BLaER1 (cell line): ENCODE measurements around the gene BCL2L1.

Experiments
- H3K27ac ChIP-seq: shearing (Covaris generic); formaldehyde crosslinking; 2 replicates; pipeline ENCODE4 v1.8.1; 2022
- H3K27me3 ChIP-seq: shearing (Covaris generic); formaldehyde crosslinking; 2 replicates; pipeline ENCODE4 v1.8.1; 2022
- H3K36me3 ChIP-seq: shearing (Covaris generic); formaldehyde crosslinking; 2 replicates; pipeline ENCODE4 v1.8.1; 2022
- H3K4me1 ChIP-seq: shearing (Covaris generic); formaldehyde crosslinking; 2 replicates; pipeline ENCODE4 v1.8.1; 2022
- H3K4me2 ChIP-seq: shearing (Covaris generic); formaldehyde crosslinking; 2 replicates; pipeline ENCODE4 v1.8.1; 2022
- H3K4me3 ChIP-seq: shearing (Covaris generic); formaldehyde crosslinking; 2 replicates; pipeline ENCODE4 v1.8.1; 2022
- H3K9ac ChIP-seq: shearing (Covaris generic); formaldehyde crosslinking; 2 replicates; pipeline ENCODE4 v1.8.1; 2022
- H3K9me3 ChIP-seq: shearing (Covaris generic); formaldehyde crosslinking; 2 replicates; pipeline ENCODE4 v1.8.1; 2022
- H4K20me1 ChIP-seq: shearing (Covaris generic); formaldehyde crosslinking; 2 replicates; pipeline ENCODE4 v1.8.1; 2022
- Cebpa-rat ChIP-seq: shearing (Covaris generic); IDR thresholded peaks from 2 replicates; pipeline ENCODE4 v1.8.1; 2022

BCL2L1 gene

DNA sequence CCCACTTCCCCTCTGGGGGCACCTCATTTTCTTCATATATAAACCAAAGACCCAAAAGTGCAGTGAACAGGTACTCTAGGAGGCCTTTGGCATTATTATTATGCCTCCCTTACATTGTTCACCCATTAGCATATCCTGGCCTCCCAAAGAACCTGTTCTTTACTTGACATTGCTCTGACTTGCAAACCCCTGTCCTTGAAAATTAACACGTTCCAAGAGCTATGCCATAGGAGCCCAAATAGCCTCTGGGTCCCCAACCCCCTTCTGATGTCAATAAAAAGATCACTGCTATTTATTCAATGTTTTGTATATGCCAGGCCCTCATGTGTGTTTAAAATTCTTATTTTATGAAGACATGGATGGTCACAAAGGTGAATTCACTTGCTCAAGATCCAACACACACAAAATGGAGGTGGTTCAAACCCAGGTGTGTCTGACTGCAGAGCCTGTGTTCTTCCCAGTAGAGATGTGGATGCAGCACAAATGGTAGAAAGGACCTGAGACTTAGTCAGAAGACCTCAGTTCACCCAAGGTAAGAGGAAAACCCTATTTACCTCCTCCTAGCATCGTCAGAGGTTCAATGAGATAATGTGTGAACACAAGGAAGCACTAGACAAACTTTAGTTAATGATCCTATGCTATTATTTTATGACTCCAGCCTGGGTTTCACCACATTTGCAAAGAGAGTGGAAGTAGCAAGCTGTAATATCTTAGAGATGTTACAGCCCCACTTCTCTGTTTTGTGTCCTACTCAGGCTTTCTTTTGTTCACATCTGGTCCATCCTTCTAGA lies 36.6 kb downstream of the BCL2L1 start:
- Histone ChIP-seq H3K9ac (peak overlapping the region; percentile 85), H3K36me3 (peaks cover 48% of the 10 kb centered on the region), H3K4me3 (peak overlapping the region; percentile 9), H3K9me3 (no peaks in the 10 kb centered on the region), H3K4me2 (peak overlapping the region; percentile 97), H3K4me1 (peaks cover 88% of the 10 kb centered on the region), H4K20me1 (no peaks in the 10 kb centered on the region), H3K27ac (peak overlapping the region; percentile 97), H3K27me3 (no peaks in the 10 kb centered on the region)
- TF ChIP-seq Cebpa-rat, result no peak

DNA sequence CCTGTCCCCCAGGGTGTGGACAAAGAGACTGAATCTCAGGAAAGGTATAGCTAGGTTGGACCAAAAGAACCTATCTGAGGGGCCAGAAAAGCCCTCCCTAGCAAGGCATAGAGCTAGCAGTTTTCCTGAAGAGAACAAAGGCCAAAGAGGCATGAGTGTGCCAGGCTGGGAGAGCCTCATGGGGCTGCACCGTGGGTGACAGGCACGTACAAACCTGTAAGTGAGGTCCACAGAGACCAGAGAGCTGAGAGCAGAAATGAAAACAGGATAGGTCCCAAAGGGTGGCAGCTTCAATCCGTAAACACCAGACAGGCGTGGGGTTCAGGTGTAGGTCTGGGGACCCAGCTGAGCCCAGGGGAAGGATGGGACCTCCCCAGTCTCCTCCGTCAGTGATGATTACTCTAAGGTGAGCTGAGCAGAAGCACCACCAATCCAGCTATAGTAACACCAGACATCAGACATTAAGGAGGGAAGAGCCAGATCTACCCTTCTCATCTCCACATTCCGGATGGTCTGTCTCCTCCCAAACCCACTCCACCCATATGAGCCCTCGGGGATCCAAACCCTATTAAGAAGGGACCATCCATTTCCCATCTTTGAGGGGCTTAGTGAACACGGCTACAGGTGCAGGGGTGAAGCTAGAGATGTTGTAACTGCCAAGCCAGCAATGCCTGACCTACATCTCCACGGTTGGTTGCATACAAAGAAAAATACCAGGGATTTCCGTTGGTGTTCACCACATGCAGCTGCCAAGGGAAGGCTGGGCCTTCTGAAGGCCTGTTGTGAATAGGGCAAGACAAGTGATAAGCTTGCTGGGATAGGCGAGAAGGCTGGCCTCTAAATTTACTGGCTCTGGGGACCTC lies 38.3 kb downstream of the BCL2L1 start:
- Histone ChIP-seq H3K27me3 (no peaks in the 10 kb centered on the region), H3K4me3 (peak overlapping the region; percentile 62), H3K4me2 (peak overlapping the region; percentile 97), H4K20me1 (no peaks in the 10 kb centered on the region), H3K27ac (peak overlapping the region; percentile 97), H3K9ac (peak overlapping the region; percentile 85), H3K9me3 (no peaks in the 10 kb centered on the region), H3K4me1 (peaks cover 91% of the 10 kb centered on the region), H3K36me3 (peaks cover 47% of the 10 kb centered on the region)
- TF ChIP-seq Cebpa-rat, result peak; percentile 87

DNA sequence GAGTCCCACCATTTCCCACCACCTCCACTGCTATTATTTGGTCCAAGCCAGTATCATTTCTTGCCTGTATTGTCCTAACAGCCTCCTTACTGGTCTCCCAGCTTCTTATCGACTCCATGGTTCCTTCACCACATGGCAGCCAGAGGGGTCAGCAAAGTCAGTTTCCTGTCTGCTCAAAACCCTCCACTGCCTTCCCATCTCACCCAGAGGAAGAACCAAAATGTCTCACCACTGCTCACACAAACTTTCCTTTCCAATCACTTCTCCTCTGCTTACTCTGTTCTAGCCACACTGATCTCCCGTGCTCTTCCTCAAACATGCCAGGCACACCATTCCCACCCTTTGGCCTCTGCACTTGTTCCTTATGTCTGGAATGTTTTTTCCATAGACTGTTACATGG lies 39.7 kb downstream of the BCL2L1 start:
- Histone ChIP-seq H3K4me2 (peak overlapping the region; percentile 97), H3K36me3 (peaks cover 48% of the 10 kb centered on the region), H3K27me3 (no peaks in the 10 kb centered on the region), H3K9me3 (no peaks in the 10 kb centered on the region), H4K20me1 (no peaks in the 10 kb centered on the region), H3K27ac (peak overlapping the region; percentile 97), H3K4me1 (peaks cover 93% of the 10 kb centered on the region), H3K4me3 (peak overlapping the region; percentile 62), H3K9ac (peak overlapping the region; percentile 85)
- TF ChIP-seq Cebpa-rat, result no peak

DNA sequence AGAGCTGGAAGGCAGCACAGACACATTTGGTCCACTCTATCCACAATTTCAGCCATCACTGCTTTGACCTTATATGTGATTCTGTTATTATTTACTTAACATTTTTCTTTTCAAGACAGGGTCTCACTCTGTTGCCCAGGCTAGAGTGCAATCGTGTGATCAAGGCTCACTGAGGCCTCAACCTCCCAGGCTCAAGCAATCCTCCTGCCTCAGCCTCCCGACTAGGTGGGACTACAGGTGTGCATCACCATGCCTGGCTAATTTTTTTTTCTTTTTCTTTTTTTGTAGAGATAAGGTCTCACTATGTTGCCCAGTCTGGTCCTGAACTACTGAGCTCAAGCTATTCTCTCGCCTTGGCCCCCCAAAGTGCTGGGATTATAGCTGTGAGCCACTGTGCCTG lies 40.3 kb downstream of the BCL2L1 start:
- peak overlapping the region; percentile 85 for H3K9ac ChIP-seq
- H3K36me3 ChIP-seq, result peaks cover 49% of the 10 kb centered on the region
- peak overlapping the region; percentile 97 for H3K27ac ChIP-seq

DNA sequence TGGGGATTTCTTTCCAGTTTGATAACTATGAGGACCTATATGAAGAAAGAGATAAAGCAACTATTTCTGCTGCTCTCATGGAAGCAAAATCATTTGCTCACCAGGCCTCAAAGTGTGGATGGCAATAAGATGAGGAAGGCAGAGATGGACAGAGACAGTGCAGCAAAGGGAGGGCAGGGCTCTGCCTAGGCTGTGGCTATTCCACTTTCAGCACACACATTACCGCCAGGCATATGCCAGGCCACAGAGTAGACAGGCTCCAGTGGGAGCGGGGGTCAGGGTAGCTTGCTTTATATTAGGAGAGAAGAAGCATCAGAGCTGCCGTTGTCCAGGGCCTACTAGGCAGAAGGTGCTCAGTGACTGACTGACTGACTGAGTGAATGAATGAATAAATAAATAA lies 40.9 kb downstream of the BCL2L1 start:
- peak overlapping the region; percentile 97 for H3K4me2 ChIP-seq
- H3K27ac ChIP-seq, result peak overlapping the region; percentile 97
- H3K36me3 ChIP-seq, result peaks cover 43% of the 10 kb centered on the region

More for the DNA sequence above, 40.3 kb downstream of the BCL2L1 start:
- TF ChIP-seq Cebpa-rat, result no peak
- no peaks in the 10 kb centered on the region for H3K9me3 ChIP-seq
- H3K4me3 ChIP-seq, result peak overlapping the region; percentile 62; the same call in 1 of the 2 replicates
- peak overlapping the region; percentile 97 for H3K4me2 ChIP-seq
- peaks cover 93% of the 10 kb centered on the region for H3K4me1 ChIP-seq
- H3K27me3 ChIP-seq, result no peaks in the 10 kb centered on the region
- no peaks in the 10 kb centered on the region for H4K20me1 ChIP-seq

DNA sequence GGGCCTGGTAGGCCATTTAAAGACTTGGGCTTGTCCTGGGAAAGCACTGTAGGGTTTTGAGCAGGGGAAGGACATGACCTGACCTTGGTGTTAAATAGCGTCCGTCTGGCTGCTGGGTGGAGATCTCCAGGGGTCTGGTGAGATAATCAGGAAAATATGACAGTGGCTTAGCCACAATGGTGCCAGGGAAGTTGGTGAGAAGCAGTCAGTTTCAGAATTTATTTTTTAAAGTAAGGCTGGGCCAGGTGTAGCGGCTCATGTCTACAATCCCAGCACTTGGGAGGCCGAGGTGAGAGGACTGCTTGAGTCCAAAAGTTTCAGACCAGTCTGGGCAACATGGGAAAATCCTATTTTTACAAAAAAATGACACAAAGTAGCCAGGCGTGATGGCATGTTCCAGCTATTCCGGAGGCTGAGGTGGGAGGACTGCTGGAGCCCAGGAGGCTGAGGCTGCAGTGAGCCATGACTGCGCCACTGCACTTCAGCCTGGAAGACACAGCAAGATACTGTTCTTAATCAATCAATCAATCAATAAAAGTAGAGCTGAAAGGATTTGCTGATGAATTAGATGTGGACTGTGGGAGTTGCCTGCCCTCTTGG lies 41.4 kb downstream of the BCL2L1 start:
- no peaks in the 10 kb centered on the region for H4K20me1 ChIP-seq
- H3K36me3 ChIP-seq, result peaks cover 45% of the 10 kb centered on the region

More for the DNA sequence above, 40.9 kb downstream of the BCL2L1 start:
- Histone ChIP-seq H3K4me1 (peaks cover 93% of the 10 kb centered on the region), H3K9ac (peak overlapping the region; percentile 85), H3K9me3 (no peaks in the 10 kb centered on the region), H3K27me3 (no peaks in the 10 kb centered on the region), H4K20me1 (no peaks in the 10 kb centered on the region), H3K4me3 (peak overlapping the region; percentile 62; the same call in 1 of the 2 replicates)
- TF ChIP-seq Cebpa-rat, result no peak

DNA sequence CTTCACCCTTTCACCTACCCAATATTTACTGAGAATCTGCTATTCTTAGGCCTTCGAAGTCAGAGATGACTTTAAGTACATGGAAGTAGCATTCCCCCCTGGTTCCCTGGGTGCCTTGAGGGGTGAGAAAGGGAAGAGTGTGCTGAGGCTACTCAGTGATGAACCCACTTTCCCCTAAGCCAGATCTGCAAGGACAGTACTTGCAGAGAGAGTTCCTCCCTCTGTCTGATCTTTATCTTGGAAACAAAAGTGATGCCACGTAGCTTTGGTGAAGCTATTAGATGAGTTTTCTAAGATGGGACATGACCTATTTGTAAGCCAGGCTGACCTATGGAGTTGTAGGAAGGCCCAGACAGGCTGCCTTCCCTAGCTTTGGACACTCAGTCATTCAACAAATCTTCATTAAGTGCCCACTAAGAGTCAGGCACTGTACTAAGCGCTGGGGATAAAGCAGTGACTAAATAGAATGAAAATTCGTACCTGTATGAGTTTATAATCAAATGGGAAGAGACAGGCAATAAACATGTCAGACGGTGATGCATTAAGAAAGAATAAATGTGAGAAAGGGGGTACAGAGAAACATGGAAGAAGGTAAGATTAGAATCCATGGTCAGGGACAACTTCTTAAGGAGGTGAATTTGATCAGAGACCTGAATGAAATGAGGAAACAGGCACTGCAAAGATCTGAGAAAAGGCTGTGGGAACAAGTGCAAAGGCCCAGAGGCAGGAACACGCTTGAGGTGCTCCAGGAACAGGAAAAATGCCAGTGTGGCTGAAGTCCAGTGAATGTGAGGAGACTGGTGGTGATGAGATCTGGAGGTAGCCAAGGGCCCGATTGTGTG lies 42.2 kb downstream of the BCL2L1 start:
- no peak for TF ChIP-seq Cebpa-rat
- Histone ChIP-seq H3K27ac (peak overlapping the region; percentile 97), H3K9me3 (no peaks in the 10 kb centered on the region), H3K36me3 (peaks cover 45% of the 10 kb centered on the region), H3K4me3 (no peak overlapping the region), H3K4me2 (peak overlapping the region; percentile 97), H3K9ac (peak overlapping the region; percentile 85; the same call in 1 of the 2 replicates), H4K20me1 (no peaks in the 10 kb centered on the region), H3K27me3 (no peaks in the 10 kb centered on the region), H3K4me1 (peaks cover 93% of the 10 kb centered on the region)

More for the DNA sequence above, 41.4 kb downstream of the BCL2L1 start:
- H3K27me3 ChIP-seq, result no peaks in the 10 kb centered on the region
- TF ChIP-seq Cebpa-rat, result no peak
- peak overlapping the region; percentile 97 for H3K27ac ChIP-seq
- no peak overlapping the region for H3K4me3 ChIP-seq
- H3K9ac ChIP-seq, result peak overlapping the region; percentile 85
- H3K9me3 ChIP-seq, result no peaks in the 10 kb centered on the region
- peaks cover 93% of the 10 kb centered on the region for H3K4me1 ChIP-seq
- H3K4me2 ChIP-seq, result peak overlapping the region; percentile 97

DNA sequence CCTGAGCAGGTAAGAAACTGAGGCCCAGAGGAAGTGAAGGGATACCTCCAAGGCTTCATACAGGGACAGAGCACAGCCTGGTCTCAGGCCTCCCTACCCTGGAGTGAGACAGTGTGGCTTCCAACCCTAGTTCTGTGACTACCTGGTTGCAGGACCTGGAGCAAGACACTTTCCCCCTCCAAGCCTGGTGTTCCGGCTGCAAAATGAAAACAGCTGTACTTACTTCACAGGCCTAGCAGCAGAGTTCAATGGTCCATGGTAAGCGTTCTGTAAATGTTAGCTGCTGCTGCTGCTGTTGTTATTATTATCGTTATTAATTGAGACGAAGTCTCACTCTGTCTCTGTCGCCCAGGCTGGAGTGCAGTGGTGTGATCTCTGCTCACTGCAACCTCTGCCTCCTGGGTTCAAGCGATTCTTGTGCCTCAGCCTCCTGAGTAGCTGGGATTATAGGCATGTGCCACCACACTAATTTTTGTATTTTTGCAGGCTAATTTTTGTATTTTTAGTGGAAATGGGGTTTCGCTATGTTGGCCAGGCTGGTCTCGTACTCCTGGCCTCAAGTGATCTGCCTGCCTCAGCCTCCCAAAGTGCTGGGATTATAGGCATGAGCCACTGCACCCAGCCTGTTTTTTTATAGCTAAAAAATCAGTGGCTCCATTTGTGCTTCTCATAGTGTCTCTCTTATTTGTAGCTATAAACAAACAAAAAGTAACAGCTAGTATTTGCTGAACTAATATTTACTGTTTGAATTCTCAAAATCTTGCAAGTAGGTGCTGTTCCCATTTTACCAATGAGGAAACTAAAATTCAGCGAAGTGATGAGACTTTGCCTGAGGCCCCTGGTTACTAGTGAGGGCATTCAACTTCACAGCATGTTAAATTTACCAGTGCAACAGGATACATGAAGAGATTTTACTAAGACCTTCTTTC lies 43.0 kb downstream of the BCL2L1 start:
- peaks cover 1% of the 10 kb centered on the region; the same call in 1 of the 2 replicates for H4K20me1 ChIP-seq
- no peaks in the 10 kb centered on the region for H3K9me3 ChIP-seq
- H3K4me1 ChIP-seq, result peaks cover 99% of the 10 kb centered on the region
- H3K27ac ChIP-seq, result peak overlapping the region; percentile 97
- peaks cover 45% of the 10 kb centered on the region for H3K36me3 ChIP-seq
- no peaks in the 10 kb centered on the region for H3K27me3 ChIP-seq
- no peak overlapping the region for H3K4me3 ChIP-seq
- peak overlapping the region; percentile 97 for H3K4me2 ChIP-seq
- TF ChIP-seq Cebpa-rat, result no peak
- H3K9ac ChIP-seq, result peak overlapping the region; percentile 49
